Ascending aorta (tissue), 2 donors: Measurements from ENCODE around the gene AMER2. TPM values are rescaled to one million over a fixed set of nuclear protein-coding genes. Genes with fewer than 3 reads are reported as not detected.

Source experiments
- DNase-seq, 2 donors: peaks; one replicate each; pipeline ENCODE4 v3.0.0-alpha.2; 2019; ENCODE audit warnings: low spot score in 2 of 2
- H3K27ac ChIP-seq, 2 donors: fragments of 200-600 bp; sonication (generic); one replicate each; pipeline ENCODE4 v1.5.1; 2016 to 2017; ENCODE audit warnings: mild to moderate bottlenecking in 1 of 2
- H3K27me3 ChIP-seq: fragments of 200-600 bp; sonication (generic); one replicate; pipeline ENCODE4 v1.5.1; 2017
- H3K36me3 ChIP-seq, 2 donors: fragments of 200-600 bp; sonication (generic); one replicate each; pipeline ENCODE4 v1.5.1; 2016
- H3K4me1 ChIP-seq, 2 donors: fragments of 200-600 bp; sonication (generic); one replicate each; pipeline ENCODE4 v1.5.1; 2016 to 2017; ENCODE audit warnings: mild to moderate bottlenecking in 1 of 2
- H3K4me3 ChIP-seq, 2 donors: fragments of 200-600 bp; sonication (generic); one replicate each; pipeline ENCODE4 v1.5.1; 2016 to 2017; ENCODE audit warnings: mild to moderate bottlenecking in 1 of 2
- H3K9me3 ChIP-seq, 2 donors: fragments of 200-600 bp; sonication (generic); one replicate each; pipeline ENCODE4 v1.5.1; 2016
- intact Hi-C: fragments of 100-400 bp; cut with DNase I; formaldehyde crosslinking; loops from one replicate; pipeline ENCODE4 v1.15.1; 2023
- total RNA-seq: library from RNA; depleted of rRNA; stranded (reverse); fragments of >200 nt; gene quantifications from one replicate; pipeline ENCODE4 v1.1.0, GENCODE V29; 2016
- TF ChIP-seq, protein P1 (sequence below), 3 experiments: fragments of 200-600 bp in 2 of 3; fragments of 450-650 bp in 1 of 3; sonication (generic) in 2 of 3; IDR thresholded peaks; one replicate each; pipeline ENCODE4 v1.5.1; 2016 to 2019; ENCODE audit warnings: antibody characterized with exemption in 3 of 3, mild to moderate bottlenecking in 1 of 3, moderate library complexity in 1 of 3

AMER2 gene
- total RNA-seq, 1 donor from 2014 or later, result not detected

DNA sequence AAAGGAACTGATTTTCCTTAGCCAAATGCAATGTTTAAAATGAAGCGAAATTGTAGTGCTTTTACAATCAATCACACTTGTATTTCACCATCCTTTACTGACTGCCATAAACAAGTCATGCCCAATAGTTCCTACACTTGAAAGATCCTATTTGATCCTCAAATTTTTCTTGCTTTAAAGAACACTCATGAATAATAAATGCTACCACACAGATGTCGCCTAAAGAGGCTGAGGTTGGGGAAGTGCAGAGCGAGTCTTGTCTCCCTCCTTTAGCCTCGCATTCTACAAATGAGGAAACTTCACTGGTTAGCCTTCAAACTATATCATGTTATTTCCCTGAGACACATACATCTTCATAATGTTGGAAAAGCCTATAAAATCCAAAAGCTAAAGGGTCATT is 18.7 kb upstream of the AMER2 start:
- no peaks in the 10 kb centered on the region for H3K4me1 ChIP-seq
- peak in 1 of 2 donors; percentile 24 for DNase-seq
- TF ChIP-seq, protein P1, sequence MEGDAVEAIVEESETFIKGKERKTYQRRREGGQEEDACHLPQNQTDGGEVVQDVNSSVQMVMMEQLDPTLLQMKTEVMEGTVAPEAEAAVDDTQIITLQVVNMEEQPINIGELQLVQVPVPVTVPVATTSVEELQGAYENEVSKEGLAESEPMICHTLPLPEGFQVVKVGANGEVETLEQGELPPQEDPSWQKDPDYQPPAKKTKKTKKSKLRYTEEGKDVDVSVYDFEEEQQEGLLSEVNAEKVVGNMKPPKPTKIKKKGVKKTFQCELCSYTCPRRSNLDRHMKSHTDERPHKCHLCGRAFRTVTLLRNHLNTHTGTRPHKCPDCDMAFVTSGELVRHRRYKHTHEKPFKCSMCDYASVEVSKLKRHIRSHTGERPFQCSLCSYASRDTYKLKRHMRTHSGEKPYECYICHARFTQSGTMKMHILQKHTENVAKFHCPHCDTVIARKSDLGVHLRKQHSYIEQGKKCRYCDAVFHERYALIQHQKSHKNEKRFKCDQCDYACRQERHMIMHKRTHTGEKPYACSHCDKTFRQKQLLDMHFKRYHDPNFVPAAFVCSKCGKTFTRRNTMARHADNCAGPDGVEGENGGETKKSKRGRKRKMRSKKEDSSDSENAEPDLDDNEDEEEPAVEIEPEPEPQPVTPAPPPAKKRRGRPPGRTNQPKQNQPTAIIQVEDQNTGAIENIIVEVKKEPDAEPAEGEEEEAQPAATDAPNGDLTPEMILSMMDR (IDR thresholded peaks at IDR 0.05), result no peak
- H3K36me3 ChIP-seq, result no peaks in the 10 kb centered on the region
- H3K27ac ChIP-seq, result no peak overlapping the region
- intact Hi-C loops, result no loop called here
- H3K27me3 ChIP-seq, result no peaks in the 10 kb centered on the region
- H3K4me3 ChIP-seq, result no peak overlapping the region
- H3K9me3 ChIP-seq, result no peaks in the 10 kb centered on the region

DNA sequence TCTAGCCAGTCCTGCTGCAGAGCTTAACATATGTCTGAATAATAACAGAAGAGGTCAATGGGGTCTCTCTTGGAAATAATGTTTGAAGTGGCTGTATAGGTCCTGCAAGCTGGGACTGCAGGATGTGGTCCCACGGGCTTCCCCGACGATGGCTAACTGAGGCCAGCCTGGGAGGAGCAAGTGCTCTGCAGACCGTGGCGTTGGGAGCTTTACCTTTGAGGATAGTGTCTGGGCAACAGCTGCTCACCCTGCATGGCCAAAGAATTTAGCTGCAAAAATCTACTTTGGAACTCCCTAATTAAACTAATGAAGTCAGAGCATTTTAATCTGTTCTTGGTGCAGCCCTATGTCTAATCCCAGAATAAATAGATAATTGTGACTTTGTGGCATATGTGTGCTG is 18.2 kb upstream of the AMER2 start:
- intact Hi-C loops, result no loop called here
- DNase-seq, result peak in 1 of 2 donors; percentile 43

DNA sequence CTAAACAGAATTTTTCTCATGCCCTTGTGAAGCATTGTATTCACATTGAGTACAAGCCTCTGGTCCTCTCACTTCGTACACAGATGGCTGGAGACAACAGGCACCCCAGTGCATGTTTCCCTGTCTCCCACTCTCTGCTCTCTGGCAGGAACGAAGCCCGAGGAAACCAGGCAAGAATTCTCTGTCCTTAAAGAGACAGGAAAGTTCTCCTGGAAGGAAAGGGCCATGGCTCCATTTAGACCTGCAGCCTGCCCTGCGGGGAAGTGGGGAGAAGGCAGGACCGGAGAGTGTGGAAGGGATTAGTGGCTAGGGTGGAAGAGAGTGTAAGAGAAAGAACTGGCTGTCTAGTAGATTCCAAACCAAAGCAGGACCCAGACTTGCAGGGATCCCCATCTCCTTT is 15.5 kb upstream of the AMER2 start:
- intact Hi-C loops, result no loop called here
- TF ChIP-seq, protein P1 (IDR thresholded peaks at IDR 0.05), result no peak
- Histone ChIP-seq H3K27ac (no peak overlapping the region), H3K9me3 (peaks cover 0 to 7% of the 10 kb centered on the region in 2 donors), H3K4me3 (no peak overlapping the region), H3K27me3 (no peaks in the 10 kb centered on the region), H3K4me1 (no peaks in the 10 kb centered on the region), H3K36me3 (no peaks in the 10 kb centered on the region)
- peak in 1 of 2 donors; percentile 22 for DNase-seq

More for the DNA sequence above, 18.2 kb upstream of the AMER2 start:
- Histone ChIP-seq H3K27ac (no peak overlapping the region), H3K27me3 (no peaks in the 10 kb centered on the region), H3K4me1 (no peaks in the 10 kb centered on the region), H3K36me3 (no peaks in the 10 kb centered on the region), H3K4me3 (no peak overlapping the region), H3K9me3 (no peaks in the 10 kb centered on the region)
- TF ChIP-seq, protein P1 (IDR thresholded peaks at IDR 0.05), result no peak

DNA sequence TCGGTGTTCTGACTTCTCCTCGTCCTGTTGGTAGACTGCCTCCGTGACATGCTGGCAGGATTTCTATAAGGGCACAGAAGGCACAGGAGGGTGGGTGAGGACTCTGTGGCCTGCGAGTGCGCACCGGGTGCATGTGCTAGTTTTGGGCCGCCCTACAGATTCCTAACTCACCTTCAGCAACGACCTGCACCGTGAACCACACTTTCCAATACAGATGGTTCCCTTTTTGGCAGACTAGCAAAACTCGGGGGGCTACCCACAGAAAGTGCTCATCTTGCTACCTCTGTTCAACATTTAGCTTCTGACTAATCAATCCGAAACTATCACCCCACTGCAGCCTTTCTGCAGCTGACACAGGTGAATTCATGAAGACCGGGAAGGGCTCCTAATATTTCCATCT is 14.1 kb upstream of the AMER2 start:
- Histone ChIP-seq H3K27me3 (no peaks in the 10 kb centered on the region), H3K36me3 (no peaks in the 10 kb centered on the region), H3K9me3 (peaks cover 0 to 7% of the 10 kb centered on the region in 2 donors), H3K4me3 (no peak overlapping the region), H3K27ac (no peak overlapping the region), H3K4me1 (no peaks in the 10 kb centered on the region)
- intact Hi-C loops, result no loop called here
- TF ChIP-seq, protein P1 (IDR thresholded peaks at IDR 0.05), result no peak
- peak in 1 of 2 donors; percentile 34 for DNase-seq

DNA sequence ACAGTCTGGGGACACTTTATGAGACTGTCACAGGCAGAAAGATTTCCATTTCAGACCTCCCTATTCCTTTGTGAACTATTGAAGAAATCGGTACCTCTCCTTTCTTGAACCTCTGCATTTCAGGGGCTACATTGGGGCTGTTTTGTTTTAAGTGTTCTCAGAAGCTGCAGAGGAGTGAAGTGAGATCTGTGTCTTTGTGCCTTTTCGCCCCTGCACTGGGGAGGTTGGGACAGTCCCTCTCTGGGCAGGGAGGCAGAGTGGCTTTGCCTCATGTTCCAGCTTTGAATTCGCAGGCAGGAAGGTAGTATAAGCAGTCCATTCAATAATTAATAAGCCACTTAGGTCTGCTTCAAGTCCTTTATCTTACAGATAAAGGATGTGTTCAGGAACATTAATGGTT is 9.5 kb upstream of the AMER2 start:
- Histone ChIP-seq H3K4me3 (no peak overlapping the region), H3K36me3 (no peaks in the 10 kb centered on the region), H3K9me3 (peaks cover 0 to 7% of the 10 kb centered on the region in 2 donors), H3K27me3 (no peaks in the 10 kb centered on the region), H3K4me1 (no peaks in the 10 kb centered on the region), H3K27ac (no peak overlapping the region)
- TF ChIP-seq, protein P1 (IDR thresholded peaks at IDR 0.05), result no peak
- DNase-seq, result no peak
- intact Hi-C loops, result no loop called here
